Activated T-helper 2 cell treated with anti-CD3 and anti-CD28 coated beads, Interferon-gamma antibody, Interleukin-2, Interleukin-4, amounts not matched to agents 10 μg/mL and 5 μg/mL and 100 μg/mL, durations not matched to agents 14 hours and 24 hours and 36 hours (primary cell): ENCODE measurements around the gene PRR20D. TPM values are rescaled to one million over a fixed set of nuclear protein-coding genes. Genes with fewer than 3 reads are reported as not detected.
"Not testable (repeated sequence)": the region's sequence is repeated elsewhere in the genome, so short reads cannot be mapped to it uniquely, and the experiment has no call there.

ENCODE experiments used
- DNase-seq: peaks from one replicate; pipeline ENCODE4 v3.0.0; 2021; ENCODE audit warnings: low spot score
- H3K27ac Mint-ChIP-seq: one replicate; pipeline ENCODE4 v1.8.0; 2021; ENCODE audit warnings: mixed read lengths
- H3K27me3 Mint-ChIP-seq: one replicate; pipeline ENCODE4 v1.8.0; 2021; ENCODE audit warnings: low read depth, mixed read lengths
- H3K36me3 Mint-ChIP-seq: one replicate; pipeline ENCODE4 v1.8.0; 2021; ENCODE audit warnings: low read depth, mixed read lengths
- H3K4me1 Mint-ChIP-seq: one replicate; pipeline ENCODE4 v1.8.0; 2021; ENCODE audit warnings: low read depth, mixed read lengths
- H3K4me3 Mint-ChIP-seq: one replicate; pipeline ENCODE4 v1.8.0; 2021; ENCODE audit warnings: low read depth, mild to moderate bottlenecking, moderate library complexity, mixed read lengths
- H3K9me3 Mint-ChIP-seq: one replicate; pipeline ENCODE4 v1.8.0; 2021; ENCODE audit warnings: mixed read lengths
- intact Hi-C: fragments of 100-400 bp; cut with micrococcal nuclease; formaldehyde crosslinking; loops from one replicate; pipeline ENCODE4 v1.15.1; 2023
- total RNA-seq: library from RNA; stranded (reverse); gene quantifications from 2 replicates; pipeline ENCODE4 v1.2.3, GENCODE V29; 2022

The PRR20D gene
- total RNA-seq = not detected in 2 replicates

- H3K4me1 Mint-ChIP-seq, H3K4me3 Mint-ChIP-seq, intact Hi-C loops, H3K9me3 Mint-ChIP-seq, DNase-seq, H3K36me3 Mint-ChIP-seq, H3K27ac Mint-ChIP-seq, H3K27me3 Mint-ChIP-seq: not testable (repeated sequence)
Measured at GRCh38 chr13:57160332-57160731, at the start of gene PRR20D. TSS of gene PRR20D (plus strand) at chr13:57160632. CDS start at chr13:57161019, 387 bp downstream.

- Mint-ChIP-seq H3K9me3 (peaks cover 59% of the 10 kb centered on the region), H3K36me3 (no peaks in the 10 kb centered on the region), H3K4me3 (no peak overlapping the region), H3K27ac (no peak overlapping the region), H3K27me3 (no peaks in the 10 kb centered on the region), H3K4me1 (no peaks in the 10 kb centered on the region)
- DNase-seq = no peak
- intact Hi-C loops = no loop called here
Measured at GRCh38 chr13:57114945-57115344, 45.5 kb upstream of the PRR20D start.

GRCh38 chr13:57123681-57124080 is 36.8 kb upstream of the PRR20D start:
- intact Hi-C loops = no loop called here
- peaks cover 21% of the 10 kb centered on the region for H3K9me3 Mint-ChIP-seq
- no peaks in the 10 kb centered on the region for H3K4me1 Mint-ChIP-seq
- H3K4me3 Mint-ChIP-seq = no peak overlapping the region
- DNase-seq = no peak
- H3K27me3 Mint-ChIP-seq = no peaks in the 10 kb centered on the region
- no peaks in the 10 kb centered on the region for H3K36me3 Mint-ChIP-seq
- no peak overlapping the region for H3K27ac Mint-ChIP-seq

- H3K9me3 Mint-ChIP-seq = peaks cover 34% of the 10 kb centered on the region
- H3K4me3 Mint-ChIP-seq = no peak overlapping the region
- H3K36me3 Mint-ChIP-seq = no peaks in the 10 kb centered on the region
- intact Hi-C loops = no loop called here
- H3K27ac Mint-ChIP-seq = no peak overlapping the region
- no peak for DNase-seq
- H3K27me3 Mint-ChIP-seq = no peaks in the 10 kb centered on the region
- no peaks in the 10 kb centered on the region for H3K4me1 Mint-ChIP-seq
Measured at GRCh38 chr13:57128909-57129308, 31.5 kb upstream of the PRR20D start.

- Mint-ChIP-seq H3K4me3 (no peak overlapping the region), H3K27me3 (no peaks in the 10 kb centered on the region), H3K27ac (no peak overlapping the region), H3K4me1 (no peaks in the 10 kb centered on the region), H3K36me3 (no peaks in the 10 kb centered on the region), H3K9me3 (peaks cover 33% of the 10 kb centered on the region)
- DNase-seq = no peak
- intact Hi-C loops = no loop called here
Measured at GRCh38 chr13:57136093-57136492, 24.3 kb upstream of the PRR20D start.

- H3K27me3 Mint-ChIP-seq = no peaks in the 10 kb centered on the region
- no peaks in the 10 kb centered on the region for H3K36me3 Mint-ChIP-seq
- H3K27ac Mint-ChIP-seq = no peak overlapping the region
- DNase-seq = no peak
- H3K4me1 Mint-ChIP-seq = no peaks in the 10 kb centered on the region
- peaks cover 24% of the 10 kb centered on the region for H3K9me3 Mint-ChIP-seq
- H3K4me3 Mint-ChIP-seq = no peak overlapping the region
- intact Hi-C loops = no loop called here
Measured at GRCh38 chr13:57137585-57137984, 22.8 kb upstream of the PRR20D start.

GRCh38 chr13:57138988-57139387 is 21.4 kb upstream of the PRR20D start:
- no peak for DNase-seq
- Mint-ChIP-seq H3K27me3 (no peaks in the 10 kb centered on the region), H3K27ac (no peak overlapping the region), H3K4me3 (no peak overlapping the region), H3K36me3 (no peaks in the 10 kb centered on the region), H3K4me1 (no peaks in the 10 kb centered on the region), H3K9me3 (peaks cover 19% of the 10 kb centered on the region)
- intact Hi-C loops = no loop called here

GRCh38 chr13:57139781-57140180 is 20.7 kb upstream of the PRR20D start:
- H3K4me1 Mint-ChIP-seq, H3K27ac Mint-ChIP-seq, H3K4me3 Mint-ChIP-seq, DNase-seq, H3K27me3 Mint-ChIP-seq, intact Hi-C loops, H3K36me3 Mint-ChIP-seq: not testable (repeated sequence)
- H3K9me3 Mint-ChIP-seq = peaks cover 12% of the 10 kb centered on the region

GRCh38 chr13:57140235-57140968 is 20.0 kb upstream of the PRR20D start, which contains the start of gene PRR20A:
TSS of gene PRR20A (plus strand) at chr13:57140918. CDS start at chr13:57141305, 387 bp downstream.
- H3K4me1 Mint-ChIP-seq, H3K27me3 Mint-ChIP-seq, DNase-seq, H3K4me3 Mint-ChIP-seq, H3K9me3 Mint-ChIP-seq, H3K27ac Mint-ChIP-seq, intact Hi-C loops, H3K36me3 Mint-ChIP-seq: not testable (repeated sequence)

GRCh38 chr13:57147188-57147587 is 13.2 kb upstream of the PRR20D start, which contains the start of gene PRR20B:
TSS of gene PRR20B (plus strand) at chr13:57147488. CDS start at chr13:57147875, 387 bp downstream.
- H3K9me3 Mint-ChIP-seq, H3K4me3 Mint-ChIP-seq, H3K27me3 Mint-ChIP-seq, DNase-seq, H3K36me3 Mint-ChIP-seq, H3K27ac Mint-ChIP-seq, H3K4me1 Mint-ChIP-seq, intact Hi-C loops: not testable (repeated sequence)

GRCh38 chr13:57148106-57148505 is 12.3 kb upstream of the PRR20D start:
- H3K27ac Mint-ChIP-seq, H3K4me3 Mint-ChIP-seq: not testable (repeated sequence)

GRCh38 chr13:57153761-57154160 is 6.7 kb upstream of the PRR20D start, which contains the start of gene PRR20C:
TSS of gene PRR20C (plus strand) at chr13:57154061. CDS start at chr13:57154448, 387 bp downstream.
- DNase-seq, H3K27me3 Mint-ChIP-seq, H3K4me3 Mint-ChIP-seq, H3K4me1 Mint-ChIP-seq, intact Hi-C loops, H3K9me3 Mint-ChIP-seq, H3K36me3 Mint-ChIP-seq, H3K27ac Mint-ChIP-seq: not testable (repeated sequence)

More at GRCh38 chr13:57148106-57148505, 12.3 kb upstream of the PRR20D start:
- H3K9me3 Mint-ChIP-seq, H3K36me3 Mint-ChIP-seq, H3K4me1 Mint-ChIP-seq, DNase-seq, H3K27me3 Mint-ChIP-seq, intact Hi-C loops: not testable (repeated sequence)

GRCh38 chr13:57166897-57167296 is 6.5 kb downstream of the PRR20D start, which contains the start of gene PRR20E:
TSS of gene PRR20E (plus strand) at chr13:57167197. CDS start at chr13:57167584, 387 bp downstream.
- intact Hi-C loops, H3K4me3 Mint-ChIP-seq, H3K4me1 Mint-ChIP-seq, H3K36me3 Mint-ChIP-seq, H3K9me3 Mint-ChIP-seq, DNase-seq, H3K27me3 Mint-ChIP-seq, H3K27ac Mint-ChIP-seq: not testable (repeated sequence)
